Measurements from ENCODE around the gene CPLANE2.
"Not testable (repeated sequence)": the region's sequence is repeated elsewhere in the genome, so short reads cannot be mapped to it uniquely, and the experiment has no call there.

Gene CPLANE2

GRCh38 chr1:16247441-16247840 lies 10.5 kb upstream of the CPLANE2 start:
- DNase-seq (ENCODE audit: low spot score) = no peak
- no peak overlapping the region for H3K27ac ChIP-seq (ENCODE audit: poor library complexity, severe bottlenecking)
- no peaks in the 10 kb centered on the region for H3K27me3 ChIP-seq (ENCODE audit: insufficient read depth, poor library complexity, severe bottlenecking)
- no peaks in the 10 kb centered on the region for H3K9me3 ChIP-seq (ENCODE audit: severe bottlenecking)
- ATAC-seq (ENCODE audit: low read depth) = no peak
- H3K4me1 ChIP-seq (ENCODE audit: insufficient read depth, poor library complexity, severe bottlenecking) = peaks cover 16% of the 10 kb centered on the region
- TF ChIP-seq CTCF (IDR thresholded peaks at IDR 0.05; ENCODE audit: poor library complexity, severe bottlenecking) = no peak
- no peak overlapping the region for H3K4me3 ChIP-seq (ENCODE audit: severe bottlenecking)
- H3K36me3 ChIP-seq (ENCODE audit: low read depth) = peaks cover 10% of the 10 kb centered on the region

- Histone ChIP-seq H3K4me3 (ENCODE audit: severe bottlenecking) (no peak overlapping the region), H3K27me3 (ENCODE audit: insufficient read depth, poor library complexity, severe bottlenecking) (no peaks in the 10 kb centered on the region), H3K27ac (ENCODE audit: poor library complexity, severe bottlenecking) (no peak overlapping the region), H3K36me3 (ENCODE audit: low read depth) (peaks cover 6% of the 10 kb centered on the region; the same call in 1 of the 2 replicates), H3K9me3 (ENCODE audit: severe bottlenecking) (no peaks in the 10 kb centered on the region), H3K4me1 (ENCODE audit: insufficient read depth, poor library complexity, severe bottlenecking) (peaks cover 16% of the 10 kb centered on the region)
- no peak for ATAC-seq (ENCODE audit: low read depth)
- no peak for TF ChIP-seq CTCF (IDR thresholded peaks at IDR 0.05; ENCODE audit: poor library complexity, severe bottlenecking)
- DNase-seq (ENCODE audit: low spot score) = no peak
Measured at GRCh38 chr1:16246961-16247360, 10.0 kb upstream of the CPLANE2 start.

- not testable (repeated sequence) for H3K27me3 ChIP-seq (ENCODE audit: insufficient read depth, poor library complexity, severe bottlenecking); H3K4me3 ChIP-seq (ENCODE audit: severe bottlenecking); DNase-seq (ENCODE audit: low spot score); H3K9me3 ChIP-seq (ENCODE audit: severe bottlenecking); H3K36me3 ChIP-seq (ENCODE audit: low read depth); H3K27ac ChIP-seq (ENCODE audit: poor library complexity, severe bottlenecking); ATAC-seq (ENCODE audit: low read depth)
- peaks cover 16% of the 10 kb centered on the region for H3K4me1 ChIP-seq (ENCODE audit: insufficient read depth, poor library complexity, severe bottlenecking)
Measured at GRCh38 chr1:16246239-16246638, 9.3 kb upstream of the CPLANE2 start.

GRCh38 chr1:16245476-16246196 lies 8.7 kb upstream of the CPLANE2 start:
- ATAC-seq (ENCODE audit: low read depth) = no peak
- H3K36me3 ChIP-seq (ENCODE audit: low read depth) = peaks cover 6% of the 10 kb centered on the region; the same call in 1 of the 2 replicates
- H3K9me3 ChIP-seq (ENCODE audit: severe bottlenecking) = no peaks in the 10 kb centered on the region
- TF ChIP-seq CTCF (IDR thresholded peaks at IDR 0.05; ENCODE audit: poor library complexity, severe bottlenecking) = no peak
- peaks cover 16% of the 10 kb centered on the region for H3K4me1 ChIP-seq (ENCODE audit: insufficient read depth, poor library complexity, severe bottlenecking)
- H3K27me3 ChIP-seq (ENCODE audit: insufficient read depth, poor library complexity, severe bottlenecking) = no peaks in the 10 kb centered on the region
- DNase-seq (ENCODE audit: low spot score) = no peak
- no peak overlapping the region for H3K4me3 ChIP-seq (ENCODE audit: severe bottlenecking)
- H3K27ac ChIP-seq (ENCODE audit: poor library complexity, severe bottlenecking) = no peak overlapping the region

GRCh38 chr1:16244650-16245285 lies 7.8 kb upstream of the CPLANE2 start:
- DNase-seq (ENCODE audit: low spot score) = no peak
- Histone ChIP-seq H3K9me3 (ENCODE audit: severe bottlenecking) (no peaks in the 10 kb centered on the region), H3K4me1 (ENCODE audit: insufficient read depth, poor library complexity, severe bottlenecking) (peaks cover 16% of the 10 kb centered on the region), H3K4me3 (ENCODE audit: severe bottlenecking) (no peak overlapping the region), H3K27me3 (ENCODE audit: insufficient read depth, poor library complexity, severe bottlenecking) (no peaks in the 10 kb centered on the region), H3K36me3 (ENCODE audit: low read depth) (peaks cover 3% of the 10 kb centered on the region; the same call in 1 of the 2 replicates), H3K27ac (ENCODE audit: poor library complexity, severe bottlenecking) (no peak overlapping the region)
- TF ChIP-seq CTCF (IDR thresholded peaks at IDR 0.05; ENCODE audit: poor library complexity, severe bottlenecking) = peak; percentile 66
- no peak for ATAC-seq (ENCODE audit: low read depth)
